ENCODE measurements around the gene MARK1. TPM values are rescaled to one million over a fixed set of nuclear protein-coding genes. Genes with fewer than 3 reads are reported as not detected.

Gene MARK1
- total RNA-seq: 0.99 and 2.1 TPM in 2 replicates
- polyA plus RNA-seq: 1.1 TPM in 2 replicates
- polyA plus RNA-seq (2012): 0.83 and 1.0 TPM in 2 replicates
- polyA minus RNA-seq (ENCODE audit: low replicate concordance): 0.08 and 0.11 TPM in 2 replicates

GRCh38 chr1:220527908-220528678 is at the start of gene MARK1:
Gene MARK1, plus strand, starts transcription at chr1:220528136. Its CDS starts 687 bp downstream, at chr1:220528823.
- peak within 1 kb of the TSS; percentile 96 for H2AFZ ChIP-seq (ENCODE audit: low read length)
- peak; percentile 46 to 49 for DNase-seq (ENCODE audit: low read depth in 2 of 2)
- peak within 1 kb of the TSS; percentile 43 for H3K27ac ChIP-seq (ENCODE audit: insufficient read depth, low read length)
- H3K4me3 ChIP-seq (replicated peaks in 1 of 4; ENCODE audit: control extremely low read depth in 1 of 4, insufficient read depth in 1 of 4, low read depth in 3 of 4, low read length in 4 of 4): peak within 1 kb of the TSS; percentile 64 to 82 (median 71)
- no peaks in the 10 kb centered on the region for H4K20me1 ChIP-seq (ENCODE audit: control insufficient read depth, extremely low read depth, insufficient read depth, low read length)
- H3K9me3 ChIP-seq (ENCODE audit: control insufficient read depth, insufficient read depth, low read depth, low read length): no peaks in the 10 kb centered on the region
- H3K9ac ChIP-seq (ENCODE audit: insufficient read depth, low read length): peak within 1 kb of the TSS; percentile 65
- H3K79me2 ChIP-seq (ENCODE audit: control insufficient read depth, insufficient read depth, low read length): no peaks in the 10 kb centered on the region
- H3K36me3 ChIP-seq (ENCODE audit: control insufficient read depth, insufficient read depth, low read length): no peaks in the 10 kb centered on the region
- H3K4me1 ChIP-seq (ENCODE audit: control insufficient read depth, extremely low read depth, insufficient read depth, low read length): no peaks in the 10 kb centered on the region
- H3K4me2 ChIP-seq (ENCODE audit: extremely low read depth, insufficient read depth, low read length): peak within 1 kb of the TSS; percentile 97
- H3K27me3 ChIP-seq (ENCODE audit: control insufficient read depth, insufficient read depth, low read length): peaks cover 9% of the 10 kb centered on the region
- TF ChIP-seq EZH2 (IDR thresholded peaks at IDR 0.05; ENCODE audit: low read length, missing control alignments): no peak
- no peak for TF ChIP-seq CTCF (conservative IDR thresholded peaks at IDR 0.05 in 1 of 2, IDR thresholded peaks at IDR 0.05 in 1 of 2; ENCODE audit: low read depth in 1 of 2, low read length in 2 of 2)

- no peak overlapping the region for H3K4me3 ChIP-seq (replicated peaks in 1 of 4; ENCODE audit: control extremely low read depth in 1 of 4, insufficient read depth in 1 of 4, low read depth in 3 of 4, low read length in 4 of 4)
- no peaks in the 10 kb centered on the region for H3K4me1 ChIP-seq (ENCODE audit: control insufficient read depth, extremely low read depth, insufficient read depth, low read length)
- no peaks in the 10 kb centered on the region for H3K36me3 ChIP-seq (ENCODE audit: control insufficient read depth, insufficient read depth, low read length)
- TF ChIP-seq CTCF (conservative IDR thresholded peaks at IDR 0.05 in 1 of 2, IDR thresholded peaks at IDR 0.05 in 1 of 2; ENCODE audit: low read depth in 1 of 2, low read length in 2 of 2) (no peak), EZH2 (IDR thresholded peaks at IDR 0.05; ENCODE audit: low read length, missing control alignments) (no peak)
- no peaks in the 10 kb centered on the region for H3K27me3 ChIP-seq (ENCODE audit: control insufficient read depth, insufficient read depth, low read length)
- no peak overlapping the region for H2AFZ ChIP-seq (ENCODE audit: low read length)
- H3K79me2 ChIP-seq (ENCODE audit: control insufficient read depth, insufficient read depth, low read length): no peaks in the 10 kb centered on the region
- no peak overlapping the region for H3K9ac ChIP-seq (ENCODE audit: insufficient read depth, low read length)
- H4K20me1 ChIP-seq (ENCODE audit: control insufficient read depth, extremely low read depth, insufficient read depth, low read length): no peaks in the 10 kb centered on the region
- no peak overlapping the region for H3K27ac ChIP-seq (ENCODE audit: insufficient read depth, low read length)
- H3K4me2 ChIP-seq (ENCODE audit: extremely low read depth, insufficient read depth, low read length): no peak overlapping the region
- no peaks in the 10 kb centered on the region for H3K9me3 ChIP-seq (ENCODE audit: control insufficient read depth, insufficient read depth, low read depth, low read length)
- peak in 1 of 2 donors; percentile 25 for DNase-seq (ENCODE audit: low read depth in 2 of 2)
Measured at GRCh38 chr1:220483700-220484099, 44.2 kb upstream of the MARK1 start.

- Histone ChIP-seq H3K27me3 (ENCODE audit: control insufficient read depth, insufficient read depth, low read length) (no peaks in the 10 kb centered on the region), H3K4me1 (ENCODE audit: control insufficient read depth, extremely low read depth, insufficient read depth, low read length) (no peaks in the 10 kb centered on the region), H4K20me1 (ENCODE audit: control insufficient read depth, extremely low read depth, insufficient read depth, low read length) (no peaks in the 10 kb centered on the region), H3K4me2 (ENCODE audit: extremely low read depth, insufficient read depth, low read length) (no peak overlapping the region), H3K36me3 (ENCODE audit: control insufficient read depth, insufficient read depth, low read length) (no peaks in the 10 kb centered on the region), H3K4me3 (replicated peaks in 1 of 4; ENCODE audit: control extremely low read depth in 1 of 4, insufficient read depth in 1 of 4, low read depth in 3 of 4, low read length in 4 of 4) (no peak overlapping the region), H3K79me2 (ENCODE audit: control insufficient read depth, insufficient read depth, low read length) (no peaks in the 10 kb centered on the region), H3K9ac (ENCODE audit: insufficient read depth, low read length) (no peak overlapping the region), H2AFZ (ENCODE audit: low read length) (no peak overlapping the region), H3K27ac (ENCODE audit: insufficient read depth, low read length) (no peak overlapping the region), H3K9me3 (ENCODE audit: control insufficient read depth, insufficient read depth, low read depth, low read length) (no peaks in the 10 kb centered on the region)
- DNase-seq (ENCODE audit: low read depth in 2 of 2): no peak
- TF ChIP-seq CTCF (conservative IDR thresholded peaks at IDR 0.05 in 1 of 2, IDR thresholded peaks at IDR 0.05 in 1 of 2; ENCODE audit: low read depth in 1 of 2, low read length in 2 of 2): no peak
- TF ChIP-seq EZH2 (IDR thresholded peaks at IDR 0.05; ENCODE audit: low read length, missing control alignments): no peak
Measured at GRCh38 chr1:220484135-220484534, 43.8 kb upstream of the MARK1 start.
